Coronary artery (tissue), 2 donors: ENCODE data around the gene RIOX2.

ENCODE experiments used
- DNase-seq: peaks from one replicate; pipeline ENCODE4 v3.0.0-alpha.2; 2017; ENCODE audit warnings: low spot score
- H3K27ac ChIP-seq, 2 donors: fragments of 200-600 bp; sonication (generic); one replicate each; pipeline ENCODE4 v1.5.1; 2016 to 2019
- H3K4me3 ChIP-seq: fragments of 200-600 bp; sonication (generic); 2 replicates; pipeline ENCODE4 v1.5.1; 2016; ENCODE audit warnings: mild to moderate bottlenecking, moderate library complexity
- TF ChIP-seq, protein P1 (sequence below): fragments of 200-600 bp; sonication (generic); IDR thresholded peaks from one replicate; pipeline ENCODE4 v1.5.1; 2019; ENCODE audit warnings: antibody characterized with exemption

The RIOX2 gene

GRCh38 chr3:97960551-97960950 lies 11.7 kb downstream of the RIOX2 start:
- Histone ChIP-seq H3K4me3 (no peak overlapping the region), H3K27ac (no peak overlapping the region)
- TF ChIP-seq, protein P1, sequence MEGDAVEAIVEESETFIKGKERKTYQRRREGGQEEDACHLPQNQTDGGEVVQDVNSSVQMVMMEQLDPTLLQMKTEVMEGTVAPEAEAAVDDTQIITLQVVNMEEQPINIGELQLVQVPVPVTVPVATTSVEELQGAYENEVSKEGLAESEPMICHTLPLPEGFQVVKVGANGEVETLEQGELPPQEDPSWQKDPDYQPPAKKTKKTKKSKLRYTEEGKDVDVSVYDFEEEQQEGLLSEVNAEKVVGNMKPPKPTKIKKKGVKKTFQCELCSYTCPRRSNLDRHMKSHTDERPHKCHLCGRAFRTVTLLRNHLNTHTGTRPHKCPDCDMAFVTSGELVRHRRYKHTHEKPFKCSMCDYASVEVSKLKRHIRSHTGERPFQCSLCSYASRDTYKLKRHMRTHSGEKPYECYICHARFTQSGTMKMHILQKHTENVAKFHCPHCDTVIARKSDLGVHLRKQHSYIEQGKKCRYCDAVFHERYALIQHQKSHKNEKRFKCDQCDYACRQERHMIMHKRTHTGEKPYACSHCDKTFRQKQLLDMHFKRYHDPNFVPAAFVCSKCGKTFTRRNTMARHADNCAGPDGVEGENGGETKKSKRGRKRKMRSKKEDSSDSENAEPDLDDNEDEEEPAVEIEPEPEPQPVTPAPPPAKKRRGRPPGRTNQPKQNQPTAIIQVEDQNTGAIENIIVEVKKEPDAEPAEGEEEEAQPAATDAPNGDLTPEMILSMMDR, result no peak
- DNase-seq, result no peak

GRCh38 chr3:97959872-97960271 lies 12.4 kb downstream of the RIOX2 start:
- H3K27ac ChIP-seq, result no peak overlapping the region
- no peak for DNase-seq
- no peak overlapping the region for H3K4me3 ChIP-seq
- TF ChIP-seq, protein P1, result no peak

GRCh38 chr3:97958796-97959195 lies 13.4 kb downstream of the RIOX2 start:
- Histone ChIP-seq H3K27ac (no peak overlapping the region), H3K4me3 (no peak overlapping the region)
- TF ChIP-seq, protein P1, result no peak
- DNase-seq, result no peak

DNA sequence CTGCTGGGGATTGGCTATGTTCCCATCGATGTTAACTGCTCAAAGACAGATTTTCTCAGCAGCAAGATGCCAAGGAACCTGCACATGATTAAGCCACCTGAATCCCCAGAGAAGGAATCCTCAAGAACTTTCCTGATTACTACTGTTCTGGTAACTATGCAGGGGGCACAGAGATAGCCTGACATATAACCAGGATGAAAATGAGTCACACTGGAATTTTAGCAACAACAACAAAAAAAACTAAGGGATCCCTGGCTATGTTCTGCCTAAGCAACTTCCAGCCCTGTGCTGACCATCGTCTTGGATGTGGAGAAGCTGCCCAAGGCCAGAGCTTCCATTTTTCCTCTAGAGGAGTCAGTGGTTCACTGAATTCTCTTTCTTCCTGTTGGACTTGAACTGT lies 13.8 kb downstream of the RIOX2 start:
- TF ChIP-seq, protein P1, result no peak
- no peak overlapping the region for H3K4me3 ChIP-seq
- no peak for DNase-seq
- H3K27ac ChIP-seq, result no peak overlapping the region

GRCh38 chr3:97957617-97958311 lies 14.5 kb downstream of the RIOX2 start:
- Histone ChIP-seq H3K4me3 (no peak overlapping the region), H3K27ac (no peak overlapping the region)
- DNase-seq, result no peak
- TF ChIP-seq, protein P1, result no peak

DNA sequence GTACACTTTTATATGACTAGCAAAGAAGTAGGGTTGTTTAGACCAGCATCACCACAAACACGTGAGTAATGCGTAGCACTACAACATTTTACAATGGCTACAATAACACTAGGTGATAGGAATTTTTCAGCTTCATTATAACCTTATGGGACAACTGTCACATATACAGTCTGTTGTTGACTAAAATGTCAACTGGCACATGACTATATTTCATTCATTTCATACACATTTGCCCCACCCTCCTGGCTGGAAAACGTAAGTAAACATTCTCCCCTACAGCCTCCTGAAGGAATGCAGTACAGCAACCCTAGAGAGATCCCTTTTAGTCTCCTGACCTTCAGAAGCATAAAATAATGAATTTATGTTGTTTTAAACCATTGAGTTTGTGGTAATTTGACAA lies 16.2 kb downstream of the RIOX2 start:
- TF ChIP-seq, protein P1, result no peak
- no peak for DNase-seq
- no peak overlapping the region for H3K4me3 ChIP-seq
- H3K27ac ChIP-seq, result no peak overlapping the region

DNA sequence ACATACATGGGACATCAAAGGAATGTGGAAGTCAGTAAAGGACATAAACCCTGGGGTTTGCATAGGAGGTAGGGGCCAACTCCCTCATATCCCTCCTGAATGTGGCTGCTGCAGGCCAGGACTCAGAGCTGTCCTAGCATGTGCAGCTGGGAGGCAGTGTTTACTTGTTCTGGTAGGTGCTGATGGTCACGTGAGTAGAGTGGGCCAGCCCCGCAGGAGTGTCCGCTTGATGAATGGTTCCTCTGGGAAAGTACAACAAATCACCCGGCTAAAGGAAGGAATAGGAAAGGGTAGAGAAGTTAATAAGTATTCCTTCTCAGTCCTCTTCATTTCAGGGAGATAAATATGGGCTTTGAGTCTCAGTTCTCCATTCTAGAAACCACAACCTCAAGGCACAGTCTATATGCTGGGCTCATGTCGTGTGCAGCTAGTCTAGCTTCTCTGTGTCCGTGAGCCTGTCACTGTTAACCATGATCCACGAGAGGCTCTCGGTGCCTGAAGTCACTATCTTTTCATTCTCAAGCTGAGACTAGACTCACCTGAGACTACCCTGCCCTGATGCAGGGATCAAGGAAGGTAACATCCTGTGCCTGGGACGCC lies 17.9 kb downstream of the RIOX2 start:
- no peak for DNase-seq
- TF ChIP-seq, protein P1, result no peak
- Histone ChIP-seq H3K4me3 (no peak overlapping the region), H3K27ac (no peak overlapping the region)
